ENCODE results near the gene CIDEC. TPM values are rescaled to one million over a fixed set of nuclear protein-coding genes. Genes with fewer than 3 reads are reported as not detected.
A peak's percentile ranks its signal among the peaks of the same experiment; 100 is the strongest.
"Not testable (repeated sequence)": the region's sequence is repeated elsewhere in the genome, so short reads cannot be mapped to it uniquely, and the experiment has no call there.

CIDEC gene
- total and polyA plus RNA-seq, 2 of the 13 experiments (the other 11 are each of a cell fraction or from before 2014, with no cell fraction given), result 2.5 to 10.4 TPM

DNA sequence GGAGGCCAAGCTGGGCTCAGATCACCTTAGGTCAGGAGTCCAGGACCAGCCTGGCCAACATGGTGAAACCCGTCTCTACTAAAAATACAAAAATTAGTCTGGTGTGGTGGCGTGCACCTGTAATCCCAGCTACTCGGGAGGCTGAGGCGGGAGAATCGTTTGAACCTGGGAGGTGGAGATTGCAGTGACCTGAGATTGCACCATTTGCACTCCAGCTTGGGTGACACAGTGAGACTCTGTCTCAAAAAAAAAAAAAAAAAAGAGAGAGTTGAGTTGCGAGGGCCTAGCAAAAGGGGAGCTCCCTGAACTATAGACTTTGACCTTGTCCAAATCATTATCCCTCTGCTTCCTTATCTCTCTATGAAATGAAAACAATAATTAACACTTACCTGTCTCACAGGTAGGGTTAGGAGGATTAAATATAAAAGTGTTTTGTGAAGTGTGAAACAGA, 20.9 kb upstream of the CIDEC start (continued):
- TF ChIP-seq GATA4 (IDR thresholded peaks at IDR 0.05; ENCODE audit: borderline replicate concordance, low read depth), result peak; percentile 62; the same call in 1 of the 2 replicates
- TF ChIP-seq KDM6A (CRISPR knock-in tag; IDR thresholded peaks at IDR 0.05; ENCODE audit: low read depth), result peak; percentile 71; the same call in 1 of the 2 replicates
- 0 out of 2 replicates have a peak, but pooled peaks have one; percentile 12 for TF ChIP-seq ZNF589 (CRISPR knock-in tag; conservative IDR thresholded peaks at IDR 0.05)
- peak; percentile 81 for TF ChIP-seq RARA (CRISPR knock-in tag; IDR thresholded peaks at IDR 0.05)
- TF ChIP-seq ADNP (CRISPR knock-in tag; IDR thresholded peaks at IDR 0.05), result peak; percentile 99
- TF ChIP-seq ZMYM3 (CRISPR knock-in tag; IDR thresholded peaks at IDR 0.05), result peak; percentile 100
- TF ChIP-seq NKX3-1 (CRISPR knock-in tag; IDR thresholded peaks at IDR 0.05), result 0 out of 2 replicates have a peak, but pooled peaks have one; percentile 50
- TF ChIP-seq TOPORS (CRISPR knock-in tag; IDR thresholded peaks at IDR 0.05), result 0 out of 2 replicates have a peak, but pooled peaks have one; percentile 45
- TF ChIP-seq LCORL (IDR thresholded peaks at IDR 0.05), result not testable (repeated sequence)
- TF ChIP-seq LCORL (CRISPR knock-in tag; IDR thresholded peaks at IDR 0.05), result peak; percentile 45; the same call in 1 of the 2 replicates

DNA sequence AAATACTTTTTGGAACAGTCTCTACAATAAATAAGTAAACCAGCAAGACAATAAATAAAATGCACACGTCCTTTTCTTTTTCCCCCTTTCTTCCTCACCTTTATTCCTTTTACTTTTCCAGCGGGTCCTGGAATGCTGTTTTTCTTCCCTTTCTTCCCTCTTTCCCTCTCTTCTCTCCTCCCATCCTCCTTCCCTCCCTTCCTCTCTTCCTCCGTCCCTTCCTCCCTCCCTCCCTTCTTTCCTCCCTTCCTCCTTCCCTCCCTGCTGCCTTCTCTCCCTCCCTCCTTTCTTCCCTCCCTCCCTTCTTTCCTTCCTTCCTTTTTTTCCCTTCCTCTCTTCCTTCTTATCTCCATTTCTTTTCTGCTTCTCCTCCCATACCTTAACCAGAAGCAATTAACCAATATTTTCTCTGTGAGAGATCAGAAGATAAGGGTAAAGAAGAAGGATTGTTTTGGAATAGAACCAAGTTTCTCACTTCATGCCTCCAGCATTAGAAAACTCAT, 19.3 kb upstream of the CIDEC start:
- ATAC-seq, result no peak
- TF ChIP-seq ZNF512 (CRISPR knock-in tag; IDR thresholded peaks at IDR 0.05) (0 out of 2 replicates have a peak, but pooled peaks have one; percentile 56), PCBP1 (IDR thresholded peaks at IDR 0.05; ENCODE audit: borderline replicate concordance, low read depth, low read length) (0 out of 2 replicates have a peak, but pooled peaks have one; percentile 81), ZNF574 (CRISPR knock-in tag; IDR thresholded peaks at IDR 0.05) (no peak), PCBP2 (optimal IDR thresholded peaks at IDR 0.05; ENCODE audit: low read depth, low read length, poor library complexity, severe bottlenecking) (peak; percentile 96), HNRNPK (IDR thresholded peaks at IDR 0.05; ENCODE audit: low read depth, low read length, poor library complexity, severe bottlenecking) (peak; percentile 69)
- TF ChIP-seq, protein P1, sequence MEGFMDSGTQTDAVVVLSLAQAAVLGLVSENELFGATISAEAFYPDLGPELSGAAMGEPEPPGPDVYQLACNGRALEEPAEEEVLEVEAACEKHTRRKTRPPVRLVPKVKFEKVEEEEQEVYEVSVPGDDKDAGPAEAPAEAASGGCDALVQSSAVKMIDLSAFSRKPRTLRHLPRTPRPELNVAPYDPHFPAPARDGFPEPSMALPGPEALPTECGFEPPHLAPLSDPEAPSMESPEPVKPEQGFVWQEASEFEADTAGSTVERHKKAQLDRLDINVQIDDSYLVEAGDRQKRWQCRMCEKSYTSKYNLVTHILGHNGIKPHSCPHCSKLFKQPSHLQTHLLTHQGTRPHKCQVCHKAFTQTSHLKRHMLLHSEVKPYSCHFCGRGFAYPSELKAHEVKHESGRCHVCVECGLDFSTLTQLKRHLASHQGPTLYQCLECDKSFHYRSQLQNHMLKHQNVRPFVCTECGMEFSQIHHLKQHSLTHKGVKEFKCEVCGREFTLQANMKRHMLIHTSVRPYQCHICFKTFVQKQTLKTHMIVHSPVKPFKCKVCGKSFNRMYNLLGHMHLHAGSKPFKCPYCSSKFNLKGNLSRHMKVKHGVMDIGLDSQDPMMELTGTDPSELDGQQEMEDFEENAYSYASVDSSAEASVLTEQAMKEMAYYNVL (CRISPR knock-in tag; IDR thresholded peaks at IDR 0.05; ENCODE audit: borderline replicate concordance), result peak; percentile 91
- DNase-seq (ENCODE audit: low spot score), result no peak
- Histone ChIP-seq H3K4me2 (ENCODE audit: low read depth, low read length) (peak overlapping the region; percentile 98), H4K20me1 (ENCODE audit: insufficient read depth, low read length) (no peaks in the 10 kb centered on the region), H3K9me3 (ENCODE audit: low read length) (no peaks in the 10 kb centered on the region), H3K4me3 (replicated peaks in 1 of 3; ENCODE audit: insufficient read depth in 1 of 3, low read depth in 2 of 3, low read length in 3 of 3) (peak overlapping the region; percentile 34 to 67 (median 41)), H3K4me1 (ENCODE audit: insufficient read depth, low read length) (peaks cover 86% of the 10 kb centered on the region), H2AFZ (ENCODE audit: low read length) (no peak overlapping the region), H3K9ac (ENCODE audit: insufficient read depth, low read depth, low read length) (peak overlapping the region; percentile 85), H3K36me3 (replicated peaks in 1 of 2; ENCODE audit: control insufficient read depth in 1 of 2, insufficient read depth in 2 of 2, low read length in 2 of 2) (no peaks in the 10 kb centered on the region; a peak in 1 of 5 replicates), H3K27ac (ENCODE audit: extremely low read length, insufficient read depth, low read length) (peak overlapping the region; percentile 100), H3K27me3 (ENCODE audit: control insufficient read depth in 1 of 2, insufficient read depth in 2 of 2, low read length in 2 of 2) (no peaks in the 10 kb centered on the region; a peak in 1 of 5 replicates), H3K79me2 (ENCODE audit: insufficient read depth, low read length) (peaks cover 15% of the 10 kb centered on the region)
- ChIA-PET POLR2A (interaction anchor here (0.8 to 9.3 kb wide), 3 partner anchors 14 to 36 kb away, joined by 3 to 298 read pairs (median 153); partner anchors contain the start of gene IL17RC), CTCF (ENCODE audit: low intra/inter-chr PET ratio, low total read pairs) (no interaction called here)
- intact Hi-C loops (cut with micrococcal nuclease; ENCODE audit: unreplicated experiment), result loop anchor here (2.0 to 5.0 kb wide), 2 partner anchors 15 to 33 kb away; partner anchors contain the start of gene CRELD1
- 11% methylated on average over 3 of the region's 3 CpGs for WGBS (ENCODE audit: low lambda C conversion rate)
- no TSS peak for BruUV-seq (replicated peaks)
- in situ Hi-C loops (cut with HindIII; ENCODE audit: extremely low pct_ligation_motif_present, low pct_unique_long_range_greater_than_20kb), result loop anchor here (5.0 kb wide), 1 partner anchor 37 kb away; no protein-coding TSS in a partner anchor
- FAIRE-seq, result no peak

All from HepG2 (cell line).